GM12874 (cell line): ENCODE data around the gene SHISA4.
A peak's percentile ranks its signal among the peaks of the same experiment; 100 is the strongest.

Experiments
- TF ChIP-seq, protein P1 (sequence below): IDR thresholded peaks from 2 replicates; pipeline ENCODE4 v1.5.1; 2011; ENCODE audit warnings: low read depth, mild to moderate bottlenecking, control low read depth, low read length, moderate library complexity; ENCODE audit not compliant: insufficient read depth

SHISA4 gene

DNA sequence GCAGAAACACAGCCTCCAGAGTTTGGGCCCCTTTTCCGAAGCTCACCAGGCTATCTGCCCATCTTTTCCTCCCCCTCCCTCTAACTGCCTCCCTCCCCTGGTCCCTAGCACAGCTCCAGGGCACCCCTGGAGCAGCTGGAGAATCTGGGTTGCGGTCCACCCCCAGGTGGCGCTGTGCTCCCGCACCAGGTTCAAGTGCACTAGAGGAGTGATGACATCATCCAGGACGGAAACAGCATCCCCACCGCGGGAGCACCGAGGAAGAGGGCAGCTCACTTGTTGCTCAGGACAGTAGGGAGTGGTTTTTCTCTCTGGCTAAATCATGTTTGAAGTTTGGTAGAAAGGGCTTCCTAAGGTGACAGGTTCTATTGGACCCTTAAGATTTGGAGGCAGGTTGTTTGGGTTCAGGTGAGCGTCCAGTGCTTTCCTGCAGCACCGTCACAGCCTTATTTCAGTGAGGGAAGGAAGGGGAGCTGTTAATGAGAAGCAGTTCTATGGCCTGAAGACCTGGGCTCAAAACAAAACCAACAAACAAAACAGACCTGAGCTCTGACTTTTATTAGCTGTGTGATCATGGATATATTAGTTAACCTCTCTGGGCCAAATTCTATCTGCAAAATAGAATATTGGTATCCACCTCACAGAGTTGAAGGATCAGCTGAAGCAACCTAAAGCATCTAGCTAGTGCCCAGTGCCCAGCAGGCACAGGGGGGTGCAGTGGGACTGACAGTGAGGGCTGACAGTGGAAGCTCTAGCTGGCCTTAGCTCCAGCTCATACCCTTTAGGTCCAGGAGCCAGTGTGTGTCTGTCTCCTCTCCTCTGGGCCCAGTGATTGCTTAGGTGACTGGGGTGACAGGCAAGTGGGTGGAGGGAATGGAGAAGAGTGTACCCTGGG lies 7.5 kb downstream of the SHISA4 start:
- TF ChIP-seq, protein P1, sequence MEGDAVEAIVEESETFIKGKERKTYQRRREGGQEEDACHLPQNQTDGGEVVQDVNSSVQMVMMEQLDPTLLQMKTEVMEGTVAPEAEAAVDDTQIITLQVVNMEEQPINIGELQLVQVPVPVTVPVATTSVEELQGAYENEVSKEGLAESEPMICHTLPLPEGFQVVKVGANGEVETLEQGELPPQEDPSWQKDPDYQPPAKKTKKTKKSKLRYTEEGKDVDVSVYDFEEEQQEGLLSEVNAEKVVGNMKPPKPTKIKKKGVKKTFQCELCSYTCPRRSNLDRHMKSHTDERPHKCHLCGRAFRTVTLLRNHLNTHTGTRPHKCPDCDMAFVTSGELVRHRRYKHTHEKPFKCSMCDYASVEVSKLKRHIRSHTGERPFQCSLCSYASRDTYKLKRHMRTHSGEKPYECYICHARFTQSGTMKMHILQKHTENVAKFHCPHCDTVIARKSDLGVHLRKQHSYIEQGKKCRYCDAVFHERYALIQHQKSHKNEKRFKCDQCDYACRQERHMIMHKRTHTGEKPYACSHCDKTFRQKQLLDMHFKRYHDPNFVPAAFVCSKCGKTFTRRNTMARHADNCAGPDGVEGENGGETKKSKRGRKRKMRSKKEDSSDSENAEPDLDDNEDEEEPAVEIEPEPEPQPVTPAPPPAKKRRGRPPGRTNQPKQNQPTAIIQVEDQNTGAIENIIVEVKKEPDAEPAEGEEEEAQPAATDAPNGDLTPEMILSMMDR = peak; percentile 95

DNA sequence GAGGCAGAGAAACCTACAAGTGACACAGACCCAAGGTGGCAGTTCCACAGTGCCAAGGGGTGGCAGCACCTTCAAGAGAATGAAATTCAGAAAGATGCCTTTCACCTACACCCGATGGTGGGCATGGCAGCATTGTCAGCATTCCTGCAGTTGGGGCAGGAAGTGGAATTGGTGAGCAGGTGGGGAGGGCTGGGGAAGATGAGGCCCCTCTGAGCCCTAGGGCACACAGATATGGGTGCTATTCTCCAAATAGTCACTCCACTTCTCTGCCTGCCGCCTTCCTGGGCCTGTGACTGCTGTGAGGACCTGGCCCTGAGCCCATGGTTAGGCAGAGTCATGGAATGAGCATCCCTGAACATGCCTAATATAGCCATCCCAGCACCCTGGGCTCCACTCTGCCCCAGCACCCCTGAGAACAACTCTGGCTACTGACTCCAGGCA lies 8.3 kb downstream of the SHISA4 start:
- TF ChIP-seq, protein P1 = no peak

DNA sequence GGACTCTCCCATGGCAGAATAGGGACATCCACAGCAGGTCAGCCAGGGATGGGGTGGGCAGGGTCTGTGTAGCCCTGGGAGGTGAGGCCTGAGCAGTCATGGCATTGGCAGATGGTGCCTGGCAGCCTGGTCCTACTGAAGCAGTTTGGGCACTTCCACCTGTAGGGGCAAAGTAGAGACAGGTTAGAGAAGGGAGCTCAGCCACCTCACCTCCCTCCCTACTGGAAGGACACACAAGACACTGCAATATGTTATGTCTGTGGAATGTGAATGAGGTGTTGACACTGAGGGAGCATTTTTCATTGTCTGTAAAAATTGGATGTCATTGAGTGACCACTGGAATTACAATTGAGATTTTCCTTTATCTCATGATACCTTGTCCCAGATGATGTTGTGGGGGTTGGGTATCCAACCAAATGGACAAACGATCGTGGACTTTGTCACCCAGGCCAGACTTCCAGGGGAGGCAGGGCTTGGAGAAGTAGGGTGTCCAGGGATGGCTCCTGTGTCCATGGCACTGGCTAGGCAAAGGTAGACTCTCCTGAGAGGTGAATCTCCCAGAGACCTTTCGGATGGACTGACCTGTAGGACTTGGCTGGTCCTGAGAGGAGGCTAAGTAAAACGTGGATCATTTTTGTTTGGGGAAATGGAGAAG lies 9.7 kb downstream of the SHISA4 start:
- TF ChIP-seq, protein P1 = no peak

DNA sequence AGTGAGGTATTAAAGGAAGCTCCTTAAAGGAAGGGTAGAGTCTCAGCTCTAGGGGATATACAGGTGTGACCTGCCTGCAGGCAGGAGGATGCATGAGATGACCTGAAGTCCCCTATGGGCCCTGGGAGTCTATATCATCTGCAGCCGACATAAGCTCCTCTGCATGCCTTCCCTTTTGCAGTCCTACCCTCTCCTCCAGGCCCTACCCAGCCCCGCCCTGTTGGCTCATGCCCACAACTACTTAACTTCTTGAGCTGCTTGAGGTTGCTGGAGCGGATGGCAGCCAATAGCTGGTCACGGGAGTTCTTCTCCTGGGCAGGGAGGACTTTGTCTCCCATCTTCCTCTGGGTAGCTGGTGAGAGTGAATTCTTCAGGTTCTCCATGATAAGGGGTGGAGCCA lies 10.3 kb downstream of the SHISA4 start:
- TF ChIP-seq, protein P1 = no peak

GRCh38 chr1:201899683-201900429 lies 11.2 kb downstream of the SHISA4 start:
- TF ChIP-seq, protein P1 = no peak

DNA sequence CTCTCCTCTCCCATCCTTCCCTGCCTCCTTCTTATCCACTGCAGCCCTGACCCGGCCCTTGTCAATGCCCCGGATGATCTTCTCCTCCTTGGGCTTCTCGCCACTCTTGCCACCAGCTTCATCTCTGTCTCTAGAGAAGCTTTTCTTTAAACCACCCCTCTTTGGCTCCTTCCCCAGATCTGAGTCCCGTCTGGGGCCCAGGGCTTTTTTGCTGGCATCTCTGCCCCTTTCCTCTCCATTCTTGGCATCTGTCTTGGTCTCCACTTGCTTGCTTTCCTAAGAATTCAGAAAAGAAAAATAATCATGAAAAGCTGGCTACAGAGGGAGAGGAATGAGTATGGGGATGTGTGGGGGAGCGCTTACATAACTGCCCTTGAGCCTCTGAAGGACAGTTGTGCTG lies 11.8 kb downstream of the SHISA4 start:
- TF ChIP-seq, protein P1 = no peak

DNA sequence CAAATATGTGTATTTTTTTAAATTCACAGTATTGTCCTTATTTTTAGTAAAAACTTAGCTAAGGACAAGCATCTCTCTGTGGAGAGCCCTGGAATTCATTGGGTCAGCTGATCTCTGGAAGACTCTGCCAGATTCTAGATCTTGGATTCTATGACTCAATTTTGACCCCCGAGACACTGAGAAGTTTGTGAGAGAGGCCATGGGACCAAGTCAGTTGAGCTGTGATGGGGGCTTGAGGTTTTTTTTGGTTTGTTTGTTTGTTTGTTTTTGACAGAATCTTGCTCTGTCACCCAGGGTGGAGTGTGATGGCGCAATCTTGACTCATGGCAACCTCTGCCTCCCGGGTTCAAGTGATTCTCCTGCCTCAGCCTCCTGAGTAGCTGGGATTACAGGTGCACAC lies 13.5 kb downstream of the SHISA4 start:
- TF ChIP-seq, protein P1 = no peak
